ENCODE results near the gene NR3C2. TPM values are rescaled to one million over a fixed set of nuclear protein-coding genes. Genes with fewer than 3 reads are reported as not detected.

Gene NR3C2
- polyA plus RNA-seq, 1 of the 3 experiments (the other 2 are of a cell fraction) = 0.02 TPM

DNA sequence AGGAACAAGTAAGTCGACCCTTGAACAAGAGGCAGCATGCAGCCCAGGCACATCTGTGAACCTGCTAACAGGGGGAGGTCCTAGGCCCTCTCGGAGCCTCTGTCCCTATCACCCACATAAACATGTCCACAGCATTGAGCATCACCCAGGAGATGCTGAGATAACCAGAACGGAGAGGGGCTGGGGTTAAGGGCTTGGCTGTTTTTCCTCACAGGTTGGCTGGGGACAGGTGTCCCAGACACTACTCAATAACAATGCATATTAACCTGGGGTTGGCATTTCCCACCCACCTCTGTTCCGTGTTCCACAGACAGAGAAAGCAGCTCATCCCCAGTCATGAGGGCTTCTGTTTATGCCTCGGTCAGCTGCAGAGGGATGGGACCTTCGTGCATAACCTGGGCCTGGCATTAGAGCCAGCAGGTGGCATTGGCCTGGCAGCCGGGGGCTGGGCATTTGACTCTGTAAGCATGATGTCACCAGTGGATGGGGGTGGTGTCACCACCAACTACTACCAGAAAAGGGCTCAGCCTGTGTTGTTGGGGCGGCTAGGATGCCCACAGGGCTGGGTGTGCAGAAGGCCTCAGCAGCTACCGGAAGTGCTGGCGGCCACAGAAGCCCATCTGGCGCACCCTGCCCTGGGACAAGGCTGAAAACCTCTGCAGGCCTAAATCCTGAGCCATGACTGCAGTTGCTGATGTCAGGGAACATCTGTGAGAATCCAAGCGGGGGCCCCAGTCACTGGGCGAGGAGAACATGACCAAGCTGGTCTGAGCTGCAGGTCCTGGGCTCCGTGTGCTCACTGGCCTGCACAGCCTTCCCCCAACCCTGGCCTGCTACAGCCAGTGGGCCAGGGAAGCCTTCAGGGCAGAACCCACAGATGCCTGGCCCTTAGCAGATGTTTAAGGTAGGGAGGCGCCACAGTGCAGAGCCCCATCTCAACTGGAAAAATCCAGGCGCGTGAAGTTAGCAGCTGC lies 351.4 kb downstream of the NR3C2 start:
- no peak overlapping the region for H2AFZ ChIP-seq (ENCODE audit: low read depth)
- POLR2A ChIA-PET = no interaction called here
- peaks cover 0 to 5% of the 10 kb centered on the region in 2 experiments; a peak in 1 of 4 replicates for H3K4me1 ChIP-seq (ENCODE audit: control insufficient read depth in 1 of 2, insufficient read depth in 2 of 2, low read depth in 1 of 2, low read length in 1 of 2)
- DNase-seq = no peak
- H3K79me2 ChIP-seq (ENCODE audit: insufficient read depth) = no peaks in the 10 kb centered on the region
- H4K20me1 ChIP-seq (ENCODE audit: insufficient read depth) = no peaks in the 10 kb centered on the region
- H3K9me2 ChIP-seq = no peaks in the 10 kb centered on the region
- 87% methylated on average over 7 of the region's 17 CpGs for WGBS (ENCODE audit: low lambda C conversion rate)
- H3K9ac ChIP-seq = no peak overlapping the region
- no peaks in the 10 kb centered on the region for H3K9me3 ChIP-seq
- no peaks in the 10 kb centered on the region for H3F3A ChIP-seq (replicated peaks; ENCODE audit: insufficient read depth)
- TF ChIP-seq JUND (IDR thresholded peaks at IDR 0.05) (no peak), MXI1 (IDR thresholded peaks at IDR 0.05; ENCODE audit: low read depth, low read length) (no peak), FOSL2 (IDR thresholded peaks at IDR 0.05; ENCODE audit: borderline replicate concordance, low read depth) (no peak), TCF12 (IDR thresholded peaks at IDR 0.05) (no peak)
- TF ChIP-seq, protein P1, sequence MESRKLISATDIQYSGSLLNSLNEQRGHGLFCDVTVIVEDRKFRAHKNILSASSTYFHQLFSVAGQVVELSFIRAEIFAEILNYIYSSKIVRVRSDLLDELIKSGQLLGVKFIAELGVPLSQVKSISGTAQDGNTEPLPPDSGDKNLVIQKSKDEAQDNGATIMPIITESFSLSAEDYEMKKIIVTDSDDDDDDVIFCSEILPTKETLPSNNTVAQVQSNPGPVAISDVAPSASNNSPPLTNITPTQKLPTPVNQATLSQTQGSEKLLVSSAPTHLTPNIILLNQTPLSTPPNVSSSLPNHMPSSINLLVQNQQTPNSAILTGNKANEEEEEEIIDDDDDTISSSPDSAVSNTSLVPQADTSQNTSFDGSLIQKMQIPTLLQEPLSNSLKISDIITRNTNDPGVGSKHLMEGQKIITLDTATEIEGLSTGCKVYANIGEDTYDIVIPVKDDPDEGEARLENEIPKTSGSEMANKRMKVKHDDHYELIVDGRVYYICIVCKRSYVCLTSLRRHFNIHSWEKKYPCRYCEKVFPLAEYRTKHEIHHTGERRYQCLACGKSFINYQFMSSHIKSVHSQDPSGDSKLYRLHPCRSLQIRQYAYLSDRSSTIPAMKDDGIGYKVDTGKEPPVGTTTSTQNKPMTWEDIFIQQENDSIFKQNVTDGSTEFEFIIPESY (IDR thresholded peaks at IDR 0.05; ENCODE audit: borderline replicate concordance, low read depth) = no peak
- TF ChIP-seq, protein P2, sequence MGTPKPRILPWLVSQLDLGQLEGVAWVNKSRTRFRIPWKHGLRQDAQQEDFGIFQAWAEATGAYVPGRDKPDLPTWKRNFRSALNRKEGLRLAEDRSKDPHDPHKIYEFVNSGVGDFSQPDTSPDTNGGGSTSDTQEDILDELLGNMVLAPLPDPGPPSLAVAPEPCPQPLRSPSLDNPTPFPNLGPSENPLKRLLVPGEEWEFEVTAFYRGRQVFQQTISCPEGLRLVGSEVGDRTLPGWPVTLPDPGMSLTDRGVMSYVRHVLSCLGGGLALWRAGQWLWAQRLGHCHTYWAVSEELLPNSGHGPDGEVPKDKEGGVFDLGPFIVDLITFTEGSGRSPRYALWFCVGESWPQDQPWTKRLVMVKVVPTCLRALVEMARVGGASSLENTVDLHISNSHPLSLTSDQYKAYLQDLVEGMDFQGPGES (IDR thresholded peaks at IDR 0.05; ENCODE audit: low read depth, low read length) = no peak
- H3K27ac ChIP-seq (ENCODE audit: low read depth in 2 of 2, low read length in 1 of 2) = no peak overlapping the region
- no peaks in the 10 kb centered on the region for H3K36me3 ChIP-seq (replicated peaks in 1 of 2; ENCODE audit: control insufficient read depth in 1 of 2, insufficient read depth in 2 of 2, low read length in 1 of 2)
- no peak overlapping the region for H3K4me3 ChIP-seq (ENCODE audit: low read depth in 2 of 2, low read length in 1 of 2)
- H3K4me2 ChIP-seq = no peak overlapping the region
- CTCF ChIA-PET = interaction anchor here (1.2 to 1.9 kb wide), 2 partner anchors 13 to 224 kb away, joined by 3 to 5 read pairs; no protein-coding TSS in a partner anchor
- H3K27me3 ChIP-seq (ENCODE audit: insufficient read depth) = no peaks in the 10 kb centered on the region

DNA sequence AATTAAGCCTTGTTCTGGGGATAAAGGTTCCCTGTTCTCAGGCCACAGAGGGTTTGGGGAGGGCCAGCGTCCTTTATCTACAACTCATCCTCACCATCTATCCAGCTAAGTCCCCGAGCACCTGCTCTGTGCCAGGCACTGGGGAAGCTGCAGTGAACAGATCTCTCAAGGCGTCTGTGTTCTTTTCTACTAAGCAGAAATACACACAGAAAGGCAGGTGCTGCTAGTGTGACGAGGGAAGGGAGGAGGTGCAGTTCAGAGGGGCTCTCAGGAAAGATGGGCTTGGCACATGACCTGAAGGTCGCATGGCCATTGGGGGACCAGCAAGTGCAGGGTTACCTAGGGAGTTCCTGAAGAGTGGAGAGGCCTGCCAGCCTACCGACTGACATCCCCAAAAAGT lies 352.2 kb downstream of the NR3C2 start:
- no peaks in the 10 kb centered on the region for H3K27me3 ChIP-seq (ENCODE audit: insufficient read depth)
- H3K4me3 ChIP-seq (ENCODE audit: low read depth in 2 of 2, low read length in 1 of 2) = no peak overlapping the region
- no peak overlapping the region for H3K4me2 ChIP-seq
- WGBS (ENCODE audit: low lambda C conversion rate) = 92% methylated on average over 5 of the region's 6 CpGs
- H3K4me1 ChIP-seq (ENCODE audit: control insufficient read depth in 1 of 2, insufficient read depth in 2 of 2, low read depth in 1 of 2, low read length in 1 of 2) = peaks cover 0 to 5% of the 10 kb centered on the region in 2 experiments; a peak in 1 of 4 replicates
- no peaks in the 10 kb centered on the region for H3K79me2 ChIP-seq (ENCODE audit: insufficient read depth)
- H3F3A ChIP-seq (replicated peaks; ENCODE audit: insufficient read depth) = no peaks in the 10 kb centered on the region
- no peak for TF ChIP-seq RXRA (IDR thresholded peaks at IDR 0.05; ENCODE audit: borderline replicate concordance, low read depth)
- H3K9ac ChIP-seq = no peak overlapping the region
- no peaks in the 10 kb centered on the region for H3K9me2 ChIP-seq
- no peaks in the 10 kb centered on the region for H4K20me1 ChIP-seq (ENCODE audit: insufficient read depth)
- H3K9me3 ChIP-seq = no peaks in the 10 kb centered on the region
- POLR2A ChIA-PET = no interaction called here
- CTCF ChIA-PET = interaction anchor here (1.2 kb wide), 1 partner anchor 223 kb away, joined by 3 read pairs; no protein-coding TSS in a partner anchor
- no peaks in the 10 kb centered on the region for H3K36me3 ChIP-seq (replicated peaks in 1 of 2; ENCODE audit: control insufficient read depth in 1 of 2, insufficient read depth in 2 of 2, low read length in 1 of 2)
- H3K27ac ChIP-seq (ENCODE audit: low read depth in 2 of 2, low read length in 1 of 2) = no peak overlapping the region
- H2AFZ ChIP-seq (ENCODE audit: low read depth) = no peak overlapping the region
- no peak for DNase-seq

Data from SK-N-SH (cell line).